HepG2 (cell line): ENCODE measurements around the gene SPRED2. TPM values are rescaled to one million over a fixed set of nuclear protein-coding genes. Genes with fewer than 3 reads are reported as not detected.
A peak's percentile ranks its signal among the peaks of the same experiment; 100 is the strongest.

ENCODE experiments used
- ATF7-NPFF ChIP-seq: sonication (generic); formaldehyde crosslinking; IDR thresholded peaks from 2 replicates; pipeline ENCODE4 v1.8.1; 2023; ENCODE audit warnings: mild to moderate bottlenecking, low read depth, missing genetic modification reagents, moderate library complexity
- BCL6 ChIP-seq: IDR thresholded peaks from 2 replicates; pipeline ENCODE4 v1.6.1; 2016; ENCODE audit warnings: missing genetic modification reagents, missing compliant biosample characterization
- CREB3 ChIP-seq: sonication (generic); formaldehyde crosslinking; IDR thresholded peaks from 2 replicates; pipeline ENCODE4 v1.5.0; 2020; ENCODE audit warnings: missing genetic modification reagents
- JUND ChIP-seq: sonication (generic); formaldehyde crosslinking; IDR thresholded peaks from 2 replicates; pipeline ENCODE4 v1.8.0; 2022; ENCODE audit warnings: mild to moderate bottlenecking, missing genetic modification reagents
- KMT2A ChIP-seq: sonication (generic); formaldehyde crosslinking; IDR thresholded peaks from 2 replicates; pipeline ENCODE4 v1.4.0; 2020; ENCODE audit warnings: missing genetic modification reagents
- PRDM15 ChIP-seq: sonication (generic); formaldehyde crosslinking; IDR thresholded peaks from 2 replicates; pipeline ENCODE4 v1.4.0; 2020; ENCODE audit warnings: missing genetic modification reagents
- SIN3A ChIP-seq: IDR thresholded peaks from 2 replicates; pipeline ENCODE4 v1.6.1; 2011; ENCODE audit warnings: low read depth, mild to moderate bottlenecking, control low read depth, low read length, borderline replicate concordance
- TEAD2 ChIP-seq: sonication (generic); formaldehyde crosslinking; IDR thresholded peaks from 2 replicates; pipeline ENCODE4 v1.9.0; 2021; ENCODE audit warnings: missing genetic modification reagents
- ZNF143 ChIP-seq: sonication (generic); formaldehyde crosslinking; IDR thresholded peaks from 2 replicates; pipeline ENCODE4 v1.4.0; 2020; ENCODE audit warnings: missing genetic modification reagents
- ZNF180 ChIP-seq: sonication (generic); formaldehyde crosslinking; IDR thresholded peaks from 2 replicates; pipeline ENCODE4 v1.4.0; 2020; ENCODE audit warnings: low read depth, missing genetic modification reagents, borderline replicate concordance
- ZNF510 ChIP-seq: sonication (generic); formaldehyde crosslinking; IDR thresholded peaks from 2 replicates; pipeline ENCODE4 v1.4.0; 2020; ENCODE audit warnings: low read depth, mild to moderate bottlenecking, missing genetic modification reagents
- ZNF768 ChIP-seq: sonication (generic); formaldehyde crosslinking; IDR thresholded peaks from 2 replicates; pipeline ENCODE4 v1.4.0; 2020; ENCODE audit warnings: missing genetic modification reagents
- polyA plus RNA-seq, 8 experiments: library from polyadenylated mRNA; depleted of rRNA in 3 of 8; stranded (reverse) in 7 of 8; unstranded in 1 of 8; fragments of >200 nt; fragmentation: Illumina TruSeq in 4 of 8; extraction: Trizol in 4 of 8; gene quantifications; 2 replicates each; pipeline versions ENCODE4 v1.2.1 to v1.2.3, GENCODE V29; 2011 to 2016; ENCODE audit warnings: low read depth in 4 of 8, missing spikeins in 1 of 8, mixed read lengths in 1 of 8; ENCODE audit not compliant: insufficient read depth in 1 of 8
- total RNA-seq, 5 experiments: library from RNA; depleted of rRNA; stranded (reverse); fragments of >200 nt; fragmentation: Illumina TruSeq; extraction: Trizol; gene quantifications; 2 replicates each; pipeline ENCODE4 v1.2.3, GENCODE V29; 2016; ENCODE audit warnings: low read depth in 1 of 5
- TF ChIP-seq, protein P1 (sequence below): IDR thresholded peaks from 2 replicates; pipeline ENCODE4 v1.4.0; 2020; ENCODE audit warnings: mild to moderate bottlenecking, missing genetic modification reagents
- TF ChIP-seq, protein P2 (sequence below): sonication (generic); formaldehyde crosslinking; IDR thresholded peaks from 2 replicates; pipeline ENCODE4 v1.5.1; 2020; ENCODE audit warnings: mild to moderate bottlenecking, moderate library complexity, missing genetic modification reagents

The SPRED2 gene
- total and polyA plus RNA-seq, 2 of the 13 experiments (the other 11 are each of a cell fraction or from before 2014, with no cell fraction given), result 13.0 to 37.0 TPM

DNA sequence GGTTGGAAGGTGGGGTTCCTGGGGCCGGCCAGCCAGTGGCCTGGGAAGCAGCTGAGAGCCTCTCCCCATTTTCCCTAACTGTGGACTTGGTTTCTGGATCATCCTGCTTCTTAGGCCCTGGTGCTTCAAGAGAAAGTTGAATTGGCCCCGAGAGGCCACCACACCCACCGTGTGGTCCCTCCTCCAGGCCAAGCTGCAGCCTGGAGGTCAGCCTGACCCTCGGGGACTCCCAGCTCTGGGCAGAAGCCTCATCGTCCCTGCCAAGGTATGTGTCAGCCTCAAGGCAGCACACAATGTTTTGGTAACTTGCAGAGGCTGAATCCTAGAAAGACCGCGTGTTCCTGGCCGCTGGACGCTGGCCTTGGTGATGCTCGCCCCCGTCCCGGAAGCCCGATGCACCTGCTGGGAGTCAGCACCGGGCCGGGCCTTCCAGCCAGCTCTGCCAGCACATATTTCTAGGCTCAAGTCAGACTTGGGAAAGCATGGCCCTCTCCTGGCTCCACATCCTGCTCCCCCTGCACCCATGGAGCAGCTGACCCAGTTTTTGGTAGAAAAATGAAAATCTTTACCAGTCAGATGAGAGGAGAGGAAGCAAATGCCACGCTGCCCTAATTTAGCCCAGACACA lies 132.2 kb downstream of the SPRED2 start (continued):
- TF ChIP-seq, protein P1, sequence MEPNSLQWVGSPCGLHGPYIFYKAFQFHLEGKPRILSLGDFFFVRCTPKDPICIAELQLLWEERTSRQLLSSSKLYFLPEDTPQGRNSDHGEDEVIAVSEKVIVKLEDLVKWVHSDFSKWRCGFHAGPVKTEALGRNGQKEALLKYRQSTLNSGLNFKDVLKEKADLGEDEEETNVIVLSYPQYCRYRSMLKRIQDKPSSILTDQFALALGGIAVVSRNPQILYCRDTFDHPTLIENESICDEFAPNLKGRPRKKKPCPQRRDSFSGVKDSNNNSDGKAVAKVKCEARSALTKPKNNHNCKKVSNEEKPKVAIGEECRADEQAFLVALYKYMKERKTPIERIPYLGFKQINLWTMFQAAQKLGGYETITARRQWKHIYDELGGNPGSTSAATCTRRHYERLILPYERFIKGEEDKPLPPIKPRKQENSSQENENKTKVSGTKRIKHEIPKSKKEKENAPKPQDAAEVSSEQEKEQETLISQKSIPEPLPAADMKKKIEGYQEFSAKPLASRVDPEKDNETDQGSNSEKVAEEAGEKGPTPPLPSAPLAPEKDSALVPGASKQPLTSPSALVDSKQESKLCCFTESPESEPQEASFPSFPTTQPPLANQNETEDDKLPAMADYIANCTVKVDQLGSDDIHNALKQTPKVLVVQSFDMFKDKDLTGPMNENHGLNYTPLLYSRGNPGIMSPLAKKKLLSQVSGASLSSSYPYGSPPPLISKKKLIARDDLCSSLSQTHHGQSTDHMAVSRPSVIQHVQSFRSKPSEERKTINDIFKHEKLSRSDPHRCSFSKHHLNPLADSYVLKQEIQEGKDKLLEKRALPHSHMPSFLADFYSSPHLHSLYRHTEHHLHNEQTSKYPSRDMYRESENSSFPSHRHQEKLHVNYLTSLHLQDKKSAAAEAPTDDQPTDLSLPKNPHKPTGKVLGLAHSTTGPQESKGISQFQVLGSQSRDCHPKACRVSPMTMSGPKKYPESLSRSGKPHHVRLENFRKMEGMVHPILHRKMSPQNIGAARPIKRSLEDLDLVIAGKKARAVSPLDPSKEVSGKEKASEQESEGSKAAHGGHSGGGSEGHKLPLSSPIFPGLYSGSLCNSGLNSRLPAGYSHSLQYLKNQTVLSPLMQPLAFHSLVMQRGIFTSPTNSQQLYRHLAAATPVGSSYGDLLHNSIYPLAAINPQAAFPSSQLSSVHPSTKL, result peak; percentile 38; the same call in 1 of the 2 replicates
- TF ChIP-seq ZNF180 (no peak), ZNF510 (CRISPR knock-in tag) (peak; percentile 77; the same call in 1 of the 2 replicates), SIN3A (0 out of 2 replicates have a peak, but pooled peaks have one; percentile 26), TEAD2 (CRISPR knock-in tag) (0 out of 2 replicates have a peak, but pooled peaks have one; percentile 24), ZNF143 (CRISPR knock-in tag) (peak; percentile 45; the same call in 1 of the 2 replicates), ATF7-NPFF (peak; percentile 63; the same call in 1 of the 2 replicates), CREB3 (CRISPR knock-in tag) (0 out of 2 replicates have a peak, but pooled peaks have one; percentile 63), KMT2A (CRISPR knock-in tag) (0 out of 2 replicates have a peak, but pooled peaks have one; percentile 25), PRDM15 (CRISPR knock-in tag) (peak; percentile 82; the same call in 1 of the 2 replicates), BCL6 (CRISPR knock-in tag) (peak; percentile 82), ZNF768 (CRISPR knock-in tag) (peak; percentile 62; the same call in 1 of the 2 replicates), JUND (peak; percentile 26; the same call in 1 of the 2 replicates)
- TF ChIP-seq, protein P2, sequence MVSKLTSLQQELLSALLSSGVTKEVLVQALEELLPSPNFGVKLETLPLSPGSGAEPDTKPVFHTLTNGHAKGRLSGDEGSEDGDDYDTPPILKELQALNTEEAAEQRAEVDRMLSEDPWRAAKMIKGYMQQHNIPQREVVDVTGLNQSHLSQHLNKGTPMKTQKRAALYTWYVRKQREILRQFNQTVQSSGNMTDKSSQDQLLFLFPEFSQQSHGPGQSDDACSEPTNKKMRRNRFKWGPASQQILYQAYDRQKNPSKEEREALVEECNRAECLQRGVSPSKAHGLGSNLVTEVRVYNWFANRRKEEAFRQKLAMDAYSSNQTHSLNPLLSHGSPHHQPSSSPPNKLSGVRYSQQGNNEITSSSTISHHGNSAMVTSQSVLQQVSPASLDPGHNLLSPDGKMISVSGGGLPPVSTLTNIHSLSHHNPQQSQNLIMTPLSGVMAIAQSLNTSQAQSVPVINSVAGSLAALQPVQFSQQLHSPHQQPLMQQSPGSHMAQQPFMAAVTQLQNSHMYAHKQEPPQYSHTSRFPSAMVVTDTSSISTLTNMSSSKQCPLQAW (CRISPR knock-in tag), result peak; percentile 72; the same call in 1 of the 2 replicates
